K562 (cell line): ENCODE measurements around the gene HSPA1B. TPM values are rescaled to one million over a fixed set of nuclear protein-coding genes. Genes with fewer than 3 reads are reported as not detected.
A peak's percentile ranks its signal among the peaks of the same experiment; 100 is the strongest.

ENCODE experiments used
- CHD4 ChIP-seq: fragments of 200-600 bp; sonication (generic); IDR thresholded peaks from 3 replicates; pipeline ENCODE4 v1.6.1; 2012; ENCODE audit warnings: low read depth, mild to moderate bottlenecking, mixed read lengths, low read length, inconsistent platforms; ENCODE audit not compliant: insufficient read depth, insufficient replicate concordance, poor library complexity, severe bottlenecking
- ETS1 ChIP-seq: conservative IDR thresholded peaks from 2 replicates; pipeline ENCODE4 v1.6.1; 2011; ENCODE audit warnings: low read depth, mild to moderate bottlenecking, low read length; ENCODE audit not compliant: control insufficient read depth
- HDAC1 ChIP-seq, 2 experiments: fragments of 450-650 bp; IDR thresholded peaks; 2 replicates each; pipeline ENCODE4 v1.6.1; 2016 to 2017; ENCODE audit warnings: inconsistent platforms in 1 of 2, mild to moderate bottlenecking in 1 of 2, moderate library complexity in 1 of 2
- HEY1 ChIP-seq: fragments of 250-450 bp; sonication (Bioruptor Pico); IDR thresholded peaks from 2 replicates; pipeline ENCODE4 v1.5.0; 2020; ENCODE audit warnings: mild to moderate bottlenecking, moderate library complexity, borderline replicate concordance
- ILK ChIP-seq: fragments of 450-650 bp; IDR thresholded peaks from 2 replicates; pipeline ENCODE4 v1.6.1; 2016; ENCODE audit warnings: missing genetic modification characterization, low read depth, mild to moderate bottlenecking, missing compliant biosample characterization, moderate library complexity, borderline replicate concordance
- KLF6 ChIP-seq: fragments of 250-450 bp; sonication (Bioruptor Pico); IDR thresholded peaks from 2 replicates; pipeline ENCODE4 v1.4.0; 2020; ENCODE audit warnings: mild to moderate bottlenecking, moderate library complexity, borderline replicate concordance
- LARP7 ChIP-seq: fragments of 450-650 bp; IDR thresholded peaks from 2 replicates; pipeline ENCODE4 v1.6.1; 2016
- NRF1 ChIP-seq, 2 experiments: fragments of 450-650 bp; IDR thresholded peaks in 1 of 2; conservative IDR thresholded peaks in 1 of 2; 2 replicates each; pipeline ENCODE4 v1.6.1; 2014; ENCODE audit warnings: mild to moderate bottlenecking in 2 of 2
- RCOR1 ChIP-seq, 2 experiments: IDR thresholded peaks; 2 replicates each; pipeline ENCODE4 v1.6.1; 2012; ENCODE audit warnings: low read depth in 2 of 2, low read length in 2 of 2, borderline replicate concordance in 1 of 2, improper control_type of control experiment in 1 of 2
- SIN3B ChIP-seq: fragments of 450-650 bp; IDR thresholded peaks from 2 replicates; pipeline ENCODE4 v1.6.1; 2017; ENCODE audit warnings: low read depth, mild to moderate bottlenecking, moderate library complexity
- SREBF1 ChIP-seq: fragments of 150-350 bp; IDR thresholded peaks from 2 replicates; pipeline ENCODE4 v1.6.1; 2014; ENCODE audit warnings: antibody characterized with exemption, low read depth, low read length, borderline replicate concordance
- XRCC5 ChIP-seq: fragments of 200-400 bp; formaldehyde crosslinking; IDR thresholded peaks from 2 replicates; pipeline ENCODE4 v1.6.1; 2017; ENCODE audit warnings: low read depth, mild to moderate bottlenecking, low read length
- ZBTB33 ChIP-seq: sonication (generic); formaldehyde crosslinking; IDR thresholded peaks from 2 replicates; pipeline ENCODE4 v1.8.1; 2023; ENCODE audit warnings: mild to moderate bottlenecking, missing genetic modification reagents
- ZFP36 ChIP-seq: fragments of 150-350 bp; IDR thresholded peaks from 2 replicates; pipeline ENCODE4 v1.6.1; 2018; ENCODE audit warnings: low read length, low read depth; ENCODE audit not compliant: partially characterized antibody
- ZFX ChIP-seq: sonication (generic); formaldehyde crosslinking; IDR thresholded peaks from 2 replicates; pipeline ENCODE4 v1.8.0; 2022; ENCODE audit warnings: mild to moderate bottlenecking, missing genetic modification reagents, moderate library complexity
- ZNF134 ChIP-seq: fragments of 250-450 bp; sonication (Bioruptor Pico); conservative IDR thresholded peaks from 2 replicates; pipeline ENCODE4 v1.4.0; 2020
- ZNF583 ChIP-seq: fragments of 250-450 bp; sonication (Bioruptor Pico); IDR thresholded peaks from 2 replicates; pipeline ENCODE4 v1.4.0; 2020
- ZNF695 ChIP-seq: fragments of 450-650 bp; formaldehyde crosslinking; IDR thresholded peaks from 2 replicates; pipeline ENCODE4 v1.4.0; 2020; ENCODE audit warnings: mild to moderate bottlenecking, moderate library complexity
- polyA plus RNA-seq, 8 experiments: library from polyadenylated mRNA; depleted of rRNA in 4 of 8; stranded (reverse) in 5 of 8; unstranded in 3 of 8; fragments of >200 nt; fragmentation: Nextera tagmentation in 2 of 8; fragmentation: Illumina TruSeq in 1 of 8; extraction: Ambion mirVana in 2 of 8; extraction: Trizol in 1 of 8; gene quantifications; 2 replicates each; pipeline versions ENCODE4 v1.2.1 to v1.2.3, GENCODE V29; 2011 to 2014; ENCODE audit warnings: inconsistent platforms in 1 of 8, missing spikeins in 1 of 8
- total RNA-seq, 7 experiments: library from RNA; depleted of rRNA in 6 of 7; stranded (reverse); fragments of >200 nt in 6 of 7; fragmentation: Illumina TruSeq in 2 of 7; extraction: Trizol in 2 of 7; gene quantifications; 2 replicates each; pipeline versions ENCODE4 v1.2.1 to v1.2.3, GENCODE V29; 2011 to 2021; ENCODE audit warnings: low replicate concordance in 1 of 7
- TF ChIP-seq, protein P1 (sequence below): fragments of 250-450 bp; sonication (Bioruptor Pico); IDR thresholded peaks from 2 replicates; pipeline ENCODE4 v1.4.0; 2020; ENCODE audit warnings: mild to moderate bottlenecking, moderate library complexity

HSPA1B gene
- total and polyA plus RNA-seq, 9 of the 15 experiments (the other 6 are each of a cell fraction or from before 2014, with no cell fraction given): 0.27 to 227 (median 51.2) TPM

DNA sequence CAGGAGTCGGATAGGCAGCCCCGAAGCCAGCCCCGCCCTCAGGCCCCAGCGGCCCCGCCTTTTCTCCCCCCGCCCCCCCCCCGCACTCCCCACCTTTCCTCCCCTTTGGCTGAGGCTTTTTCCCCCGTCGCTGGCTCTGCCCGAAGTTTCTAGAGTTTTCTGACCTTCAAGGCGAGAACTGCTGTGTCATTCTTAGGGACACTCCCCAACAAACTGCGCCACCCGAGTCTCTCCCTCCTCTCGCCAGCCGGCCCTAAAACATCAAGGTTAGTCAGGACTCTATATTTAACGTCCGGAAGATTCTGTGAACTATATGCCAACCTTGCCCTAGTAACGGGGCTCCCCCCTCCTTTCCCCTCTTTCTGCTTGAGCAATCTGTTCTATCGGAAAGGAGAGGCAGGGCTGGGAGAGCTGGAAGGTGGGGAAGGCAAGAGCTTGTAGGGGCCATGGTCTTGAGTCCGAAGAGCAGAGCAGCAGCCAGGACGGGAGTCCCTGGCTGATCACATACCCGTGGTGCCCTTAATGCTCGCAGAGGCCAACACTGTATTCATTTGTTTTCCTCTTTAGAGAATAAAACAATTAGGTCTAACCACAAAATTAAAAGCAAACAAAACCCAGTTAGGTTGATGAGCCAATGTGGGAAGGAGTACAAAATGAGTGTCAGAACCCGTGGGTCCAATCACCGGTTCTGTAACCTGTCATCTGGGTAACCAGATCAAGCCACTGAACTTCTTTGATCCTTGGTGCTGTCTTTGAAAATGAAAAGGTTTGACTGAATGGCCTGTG, 5.3 kb upstream of the HSPA1B start (continued):
- no peak for TF ChIP-seq ETS1
- no peak for TF ChIP-seq XRCC5
- 0 out of 2 replicates have a peak, but pooled peaks have one; percentile 10 for TF ChIP-seq HEY1
- no peak for TF ChIP-seq CHD4
- TF ChIP-seq SREBF1: peak; percentile 70; the same call in 1 of the 2 replicates
- TF ChIP-seq ZBTB33 (CRISPR knock-in tag): peak; percentile 33; the same call in 1 of the 2 replicates
- TF ChIP-seq RCOR1 (IDR thresholded peaks at IDR 0.05; ENCODE audit: borderline replicate concordance in 1 of 2, low read depth in 2 of 2, low read length in 2 of 2): peak; percentile 22 to 69; a peak in 3 of 4 replicates
- TF ChIP-seq ZNF134 (CRISPR knock-in tag): no peak; the same call in 1 of the 2 replicates
- no peak for TF ChIP-seq ILK
- peak in 1 of 2 experiments; percentile 85; a peak in 2 of 4 replicates for TF ChIP-seq HDAC1 (IDR thresholded peaks at IDR 0.05)
- peak; percentile 32 for TF ChIP-seq ZFP36
- TF ChIP-seq, protein P1, sequence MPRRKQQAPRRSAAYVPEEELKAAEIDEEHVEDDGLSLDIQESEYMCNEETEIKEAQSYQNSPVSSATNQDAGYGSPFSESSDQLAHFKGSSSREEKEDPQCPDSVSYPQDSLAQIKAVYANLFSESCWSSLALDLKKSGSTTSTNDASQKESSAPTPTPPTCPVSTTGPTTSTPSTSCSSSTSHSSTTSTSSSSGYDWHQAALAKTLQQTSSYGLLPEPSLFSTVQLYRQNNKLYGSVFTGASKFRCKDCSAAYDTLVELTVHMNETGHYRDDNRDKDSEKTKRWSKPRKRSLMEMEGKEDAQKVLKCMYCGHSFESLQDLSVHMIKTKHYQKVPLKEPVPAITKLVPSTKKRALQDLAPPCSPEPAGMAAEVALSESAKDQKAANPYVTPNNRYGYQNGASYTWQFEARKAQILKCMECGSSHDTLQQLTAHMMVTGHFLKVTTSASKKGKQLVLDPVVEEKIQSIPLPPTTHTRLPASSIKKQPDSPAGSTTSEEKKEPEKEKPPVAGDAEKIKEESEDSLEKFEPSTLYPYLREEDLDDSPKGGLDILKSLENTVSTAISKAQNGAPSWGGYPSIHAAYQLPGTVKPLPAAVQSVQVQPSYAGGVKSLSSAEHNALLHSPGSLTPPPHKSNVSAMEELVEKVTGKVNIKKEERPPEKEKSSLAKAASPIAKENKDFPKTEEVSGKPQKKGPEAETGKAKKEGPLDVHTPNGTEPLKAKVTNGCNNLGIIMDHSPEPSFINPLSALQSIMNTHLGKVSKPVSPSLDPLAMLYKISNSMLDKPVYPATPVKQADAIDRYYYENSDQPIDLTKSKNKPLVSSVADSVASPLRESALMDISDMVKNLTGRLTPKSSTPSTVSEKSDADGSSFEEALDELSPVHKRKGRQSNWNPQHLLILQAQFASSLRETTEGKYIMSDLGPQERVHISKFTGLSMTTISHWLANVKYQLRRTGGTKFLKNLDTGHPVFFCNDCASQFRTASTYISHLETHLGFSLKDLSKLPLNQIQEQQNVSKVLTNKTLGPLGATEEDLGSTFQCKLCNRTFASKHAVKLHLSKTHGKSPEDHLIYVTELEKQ (CRISPR knock-in tag): no peak
- no peak for TF ChIP-seq SIN3B
- TF ChIP-seq KLF6: peak; percentile 68; the same call in 1 of the 2 replicates
- TF ChIP-seq LARP7: peak; percentile 62; the same call in 1 of the 2 replicates
- 0 out of 2 replicates have a peak, but pooled peaks have one; percentile 3 for TF ChIP-seq ZNF695 (CRISPR knock-in tag)
- peak; percentile 68; the same call in 1 of the 2 replicates for TF ChIP-seq ZNF583 (CRISPR knock-in tag)
- TF ChIP-seq NRF1 (conservative IDR thresholded peaks at IDR 0.05 in 1 of 2, IDR thresholded peaks at IDR 0.05 in 1 of 2): 0 out of 4 replicates have a peak, but pooled peaks have one; percentile 4 to 7
- no peak for TF ChIP-seq ZFX (CRISPR knock-in tag)
